ENCODE measurements around the gene ARGLU1. TPM values are rescaled to one million over a fixed set of nuclear protein-coding genes. Genes with fewer than 3 reads are reported as not detected.
"Not testable (repeated sequence)": the region's sequence is repeated elsewhere in the genome, so short reads cannot be mapped to it uniquely, and the experiment has no call there.

Gene ARGLU1
- polyA plus RNA-seq, 1 donor = 197 TPM

DNA sequence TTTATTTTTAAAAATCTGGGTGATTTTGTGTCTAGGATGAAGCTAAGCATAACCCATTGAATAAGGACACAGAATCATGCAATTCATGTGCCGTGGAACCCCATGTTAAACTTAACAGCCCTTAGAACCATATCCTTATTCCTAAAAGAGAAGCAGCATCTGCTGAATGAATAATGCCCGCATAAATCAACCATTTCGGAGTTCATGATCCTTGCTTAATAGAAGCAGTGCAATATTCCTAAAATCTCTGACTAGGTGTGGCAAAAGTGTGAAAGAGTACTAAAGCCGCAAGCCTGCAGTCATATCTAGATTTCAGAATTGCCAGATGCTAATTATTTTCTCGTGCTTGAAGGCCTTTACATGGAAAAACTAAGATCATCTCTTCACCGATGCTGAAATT, 33.6 kb upstream of the ARGLU1 start:
- H3K9me3 ChIP-seq (ENCODE audit: control insufficient read depth, low read depth, low read length) = no peaks in the 10 kb centered on the region
- H3K4me3 ChIP-seq (ENCODE audit: low read length) = no peak overlapping the region
- H3K27me3 ChIP-seq (ENCODE audit: control insufficient read depth, insufficient read depth, low read length) = no peaks in the 10 kb centered on the region
- H3K36me3 ChIP-seq (ENCODE audit: control insufficient read depth, insufficient read depth, low read length) = no peaks in the 10 kb centered on the region
- no CpG with 5 or more reads among the region's 6 CpGs for WGBS (ENCODE audit: insufficient coverage, low lambda C conversion rate)
- DNase-seq = no peak
- H3K27ac ChIP-seq (ENCODE audit: low read length) = no peak overlapping the region
- peaks cover 8% of the 10 kb centered on the region for H3K4me1 ChIP-seq (ENCODE audit: control insufficient read depth, insufficient read depth, low read length)

DNA sequence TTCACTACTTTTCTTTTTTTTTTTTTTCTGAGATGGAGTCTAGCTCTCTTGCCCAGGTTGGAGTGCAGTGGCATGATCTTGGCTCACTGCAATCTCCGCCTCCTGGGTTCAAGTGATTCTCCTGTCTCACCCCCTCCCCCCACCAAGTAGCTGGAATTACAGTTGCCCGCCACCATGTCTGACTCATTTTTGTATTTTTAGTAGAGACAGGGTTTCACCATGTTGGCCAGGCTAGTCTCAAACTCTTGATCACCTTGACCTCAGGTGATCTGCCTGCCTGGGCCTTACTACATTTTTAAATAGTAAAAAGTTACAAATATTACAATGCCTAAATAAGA, 32.8 kb upstream of the ARGLU1 start:
- not testable (repeated sequence) for H3K4me1 ChIP-seq (ENCODE audit: control insufficient read depth, insufficient read depth, low read length); H3K4me3 ChIP-seq (ENCODE audit: low read length); H3K27me3 ChIP-seq (ENCODE audit: control insufficient read depth, insufficient read depth, low read length); H3K9me3 ChIP-seq (ENCODE audit: control insufficient read depth, low read depth, low read length); H3K27ac ChIP-seq (ENCODE audit: low read length); DNase-seq; H3K36me3 ChIP-seq (ENCODE audit: control insufficient read depth, insufficient read depth, low read length)
- no CpG with 5 or more reads among the region's 2 CpGs for WGBS (ENCODE audit: insufficient coverage, low lambda C conversion rate)

DNA sequence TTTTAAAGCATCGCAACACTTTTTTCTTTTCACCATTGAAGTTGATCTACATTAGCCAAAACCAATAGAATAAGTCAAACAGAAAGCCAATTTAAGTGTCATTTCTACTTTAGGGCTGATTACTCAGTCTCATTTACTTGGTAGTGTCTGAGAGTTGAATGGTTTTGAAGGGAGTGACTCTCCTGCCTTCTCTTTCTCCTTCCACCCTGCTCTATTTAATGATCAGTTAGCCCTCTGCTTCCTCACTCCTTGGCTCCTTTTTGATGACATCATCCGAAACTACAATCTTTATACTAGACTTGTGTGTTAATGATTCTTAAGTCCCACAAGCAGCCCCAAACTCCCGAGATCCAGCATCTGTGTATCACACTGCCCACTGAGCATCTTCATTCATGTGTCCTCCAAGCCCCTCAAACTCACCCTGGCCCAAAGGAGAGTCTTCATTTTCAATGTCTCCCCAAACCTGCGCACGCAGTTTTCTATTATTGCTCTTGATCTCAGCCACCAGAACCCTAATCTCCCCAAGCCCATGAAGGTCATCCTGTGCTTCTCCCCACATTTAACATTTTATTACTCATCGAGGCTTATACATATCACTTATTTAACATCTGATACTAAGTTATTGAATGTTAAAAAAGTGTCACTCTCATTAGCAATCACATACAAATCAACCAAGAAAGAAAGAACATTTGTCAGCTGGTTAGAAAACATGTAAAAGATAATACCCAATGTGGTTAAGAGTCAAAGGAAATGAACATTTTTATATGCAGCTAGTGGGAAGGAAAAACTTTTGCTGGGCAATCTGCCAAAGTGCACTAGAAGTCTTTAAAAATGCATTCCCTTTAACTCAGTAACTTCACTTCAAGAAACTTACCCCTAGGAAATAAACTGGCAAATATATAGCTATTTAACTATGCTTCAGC, 32.2 kb upstream of the ARGLU1 start:
- no peak for DNase-seq
- Histone ChIP-seq H3K4me1 (ENCODE audit: control insufficient read depth, insufficient read depth, low read length) (peaks cover 8% of the 10 kb centered on the region), H3K27me3 (ENCODE audit: control insufficient read depth, insufficient read depth, low read length) (no peaks in the 10 kb centered on the region), H3K36me3 (ENCODE audit: control insufficient read depth, insufficient read depth, low read length) (no peaks in the 10 kb centered on the region), H3K27ac (ENCODE audit: low read length) (no peak overlapping the region), H3K4me3 (ENCODE audit: low read length) (no peak overlapping the region), H3K9me3 (ENCODE audit: control insufficient read depth, low read depth, low read length) (no peaks in the 10 kb centered on the region)
- WGBS (ENCODE audit: insufficient coverage, low lambda C conversion rate) = 42% methylated on average over 2 of the region's 6 CpGs

DNA sequence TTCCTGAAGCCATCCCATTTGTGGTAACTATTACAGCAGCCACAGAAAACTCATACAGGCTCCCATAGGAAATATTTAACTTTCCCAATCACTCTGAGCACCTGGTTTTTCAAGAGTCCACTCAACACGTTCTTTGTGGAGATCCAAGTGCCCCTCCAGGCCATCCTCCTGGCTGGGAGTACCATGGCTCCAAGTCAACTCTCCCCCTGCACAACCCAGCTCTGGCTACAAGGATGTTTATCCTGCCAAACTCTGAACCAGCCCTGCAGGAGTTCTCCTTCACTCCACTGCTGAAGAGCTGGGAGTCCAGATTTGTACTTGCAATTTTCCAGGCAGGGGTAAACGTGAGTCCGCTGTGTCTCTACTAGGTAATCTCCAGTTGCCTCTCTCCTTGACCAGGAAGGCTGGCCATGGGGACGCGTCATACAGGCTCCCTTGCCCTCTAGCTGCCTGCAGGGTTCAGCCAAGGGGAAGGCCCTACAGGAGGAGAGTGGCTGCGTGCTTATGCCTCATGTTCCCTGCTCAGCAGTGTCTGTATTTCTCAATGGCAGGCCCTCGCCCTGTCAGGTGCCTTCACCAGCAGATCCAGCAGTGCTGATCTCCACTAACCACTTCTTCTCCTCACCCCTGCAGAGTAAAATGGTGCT, 29.9 kb upstream of the ARGLU1 start:
- H3K4me1 ChIP-seq (ENCODE audit: control insufficient read depth, insufficient read depth, low read length) = no peaks in the 10 kb centered on the region
- no peaks in the 10 kb centered on the region for H3K9me3 ChIP-seq (ENCODE audit: control insufficient read depth, low read depth, low read length)
- no peak overlapping the region for H3K4me3 ChIP-seq (ENCODE audit: low read length)
- DNase-seq = no peak
- H3K27me3 ChIP-seq (ENCODE audit: control insufficient read depth, insufficient read depth, low read length) = no peaks in the 10 kb centered on the region
- H3K36me3 ChIP-seq (ENCODE audit: control insufficient read depth, insufficient read depth, low read length) = no peaks in the 10 kb centered on the region
- H3K27ac ChIP-seq (ENCODE audit: low read length) = no peak overlapping the region
- 100% methylated on average over 1 of the region's 7 CpGs for WGBS (ENCODE audit: insufficient coverage, low lambda C conversion rate)

DNA sequence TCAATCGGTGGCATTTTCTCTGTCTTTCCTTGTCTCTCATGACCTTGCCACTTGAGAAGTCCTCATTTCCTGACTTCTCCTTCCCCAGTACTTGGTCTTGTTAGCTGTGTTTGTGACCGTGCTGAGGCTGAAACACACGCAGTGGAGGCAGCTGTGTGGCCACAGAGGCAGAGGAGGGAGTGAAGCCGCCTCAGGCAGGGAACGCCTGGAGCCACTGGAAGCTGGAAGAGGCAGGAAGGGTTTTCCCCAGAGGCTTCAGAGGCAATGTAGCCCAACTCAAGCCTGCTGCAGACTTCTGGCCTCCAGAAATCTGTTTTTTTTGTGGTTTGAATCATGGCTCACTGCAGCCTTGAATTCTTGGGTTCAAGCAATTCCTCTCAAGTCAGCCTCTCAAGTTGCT, 29.2 kb upstream of the ARGLU1 start:
- Histone ChIP-seq H3K4me1 (ENCODE audit: control insufficient read depth, insufficient read depth, low read length) (no peaks in the 10 kb centered on the region), H3K9me3 (ENCODE audit: control insufficient read depth, low read depth, low read length) (no peaks in the 10 kb centered on the region), H3K27me3 (ENCODE audit: control insufficient read depth, insufficient read depth, low read length) (no peaks in the 10 kb centered on the region), H3K4me3 (ENCODE audit: low read length) (no peak overlapping the region), H3K27ac (ENCODE audit: low read length) (no peak overlapping the region), H3K36me3 (ENCODE audit: control insufficient read depth, insufficient read depth, low read length) (no peaks in the 10 kb centered on the region)
- DNase-seq = no peak
- no CpG with 5 or more reads among the region's 5 CpGs for WGBS (ENCODE audit: insufficient coverage, low lambda C conversion rate)

DNA sequence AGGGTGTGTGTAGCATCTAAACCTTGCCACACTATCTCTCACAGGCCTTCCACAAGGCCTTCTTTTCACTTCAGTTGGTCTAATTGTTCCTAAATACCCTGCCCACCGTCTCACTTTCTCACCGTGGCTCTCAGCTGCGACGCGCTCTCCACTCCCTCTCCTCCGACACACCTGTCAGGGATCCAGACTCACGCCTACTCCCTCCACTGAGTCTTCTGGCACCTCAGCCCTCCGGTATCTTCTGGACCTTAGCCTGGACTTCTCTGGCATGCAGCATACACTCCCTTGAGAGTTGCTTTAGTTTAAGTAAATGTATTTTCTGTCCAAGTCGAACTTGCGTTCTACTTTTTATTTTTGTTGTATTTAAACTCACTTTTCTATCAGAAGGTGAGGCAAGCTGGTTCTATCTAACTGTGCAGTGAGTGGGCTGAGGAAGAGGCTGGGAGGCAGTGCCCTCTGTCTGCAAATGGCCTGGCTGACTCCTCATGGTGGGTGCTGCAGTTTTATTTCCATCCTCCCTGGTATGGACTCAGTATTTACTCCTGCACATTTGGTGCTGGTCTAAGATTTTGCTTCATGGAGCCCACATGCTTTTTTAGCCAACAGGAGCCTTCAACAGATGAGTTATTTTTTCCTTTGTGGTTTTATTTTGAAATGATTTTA, 28.5 kb upstream of the ARGLU1 start:
- Histone ChIP-seq H3K4me3 (ENCODE audit: low read length) (no peak overlapping the region), H3K9me3 (ENCODE audit: control insufficient read depth, low read depth, low read length) (no peaks in the 10 kb centered on the region), H3K36me3 (ENCODE audit: control insufficient read depth, insufficient read depth, low read length) (no peaks in the 10 kb centered on the region), H3K27me3 (ENCODE audit: control insufficient read depth, insufficient read depth, low read length) (no peaks in the 10 kb centered on the region), H3K27ac (ENCODE audit: low read length) (no peak overlapping the region), H3K4me1 (ENCODE audit: control insufficient read depth, insufficient read depth, low read length) (peaks cover 7% of the 10 kb centered on the region)
- no peak for DNase-seq
- WGBS (ENCODE audit: insufficient coverage, low lambda C conversion rate) = 100% methylated on average over 2 of the region's 10 CpGs

DNA sequence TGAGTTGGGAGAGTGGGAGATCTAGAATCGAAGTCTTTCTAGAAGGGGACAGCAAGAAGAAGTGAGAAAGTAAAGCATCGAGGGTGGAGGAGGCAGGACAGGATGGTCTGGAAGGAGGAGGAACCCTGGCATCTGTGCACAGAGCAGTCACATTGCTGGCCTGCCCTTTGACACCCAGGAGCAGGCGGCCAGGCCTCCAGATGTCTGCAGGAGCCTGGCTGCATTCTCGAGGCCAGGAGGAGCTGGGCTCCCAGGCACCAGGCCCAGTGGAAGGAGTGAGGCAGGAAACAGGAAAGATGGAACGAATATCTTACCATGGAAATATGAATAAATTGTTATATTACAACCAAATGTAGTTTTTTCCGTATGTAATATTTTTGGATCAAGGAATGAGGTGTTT, 27.7 kb upstream of the ARGLU1 start:
- no peak for DNase-seq
- Histone ChIP-seq H3K4me1 (ENCODE audit: control insufficient read depth, insufficient read depth, low read length) (peaks cover 8% of the 10 kb centered on the region), H3K36me3 (ENCODE audit: control insufficient read depth, insufficient read depth, low read length) (no peaks in the 10 kb centered on the region), H3K4me3 (ENCODE audit: low read length) (no peak overlapping the region), H3K27ac (ENCODE audit: low read length) (no peak overlapping the region), H3K9me3 (ENCODE audit: control insufficient read depth, low read depth, low read length) (no peaks in the 10 kb centered on the region), H3K27me3 (ENCODE audit: control insufficient read depth, insufficient read depth, low read length) (no peaks in the 10 kb centered on the region)
- 100% methylated on average over 1 of the region's 6 CpGs for WGBS (ENCODE audit: insufficient coverage, low lambda C conversion rate)

DNA sequence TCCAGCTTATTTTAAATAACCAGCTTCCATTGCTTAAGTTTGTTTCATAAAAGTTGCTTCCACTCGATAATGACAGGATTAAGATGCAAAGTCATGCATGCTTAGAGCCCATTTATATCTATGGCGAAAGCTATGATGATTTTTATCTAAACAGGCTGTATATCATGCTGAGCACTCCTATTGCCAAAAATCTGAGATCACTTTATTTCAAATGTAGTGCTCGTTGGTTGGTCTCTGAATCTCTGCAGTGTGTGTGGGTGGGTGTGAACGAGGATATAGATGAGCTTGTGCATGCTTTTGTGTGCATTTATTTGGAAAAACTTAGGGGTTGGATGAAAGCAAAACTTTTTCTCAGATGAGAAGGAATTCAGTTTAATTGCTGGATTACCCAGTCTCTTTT, 27.0 kb upstream of the ARGLU1 start:
- no peak for DNase-seq
- Histone ChIP-seq H3K9me3 (ENCODE audit: control insufficient read depth, low read depth, low read length) (no peaks in the 10 kb centered on the region), H3K27me3 (ENCODE audit: control insufficient read depth, insufficient read depth, low read length) (no peaks in the 10 kb centered on the region), H3K4me3 (ENCODE audit: low read length) (no peak overlapping the region), H3K4me1 (ENCODE audit: control insufficient read depth, insufficient read depth, low read length) (peaks cover 8% of the 10 kb centered on the region), H3K27ac (ENCODE audit: low read length) (no peak overlapping the region), H3K36me3 (ENCODE audit: control insufficient read depth, insufficient read depth, low read length) (no peaks in the 10 kb centered on the region)
- WGBS (ENCODE audit: insufficient coverage, low lambda C conversion rate) = 95% methylated on average over 3 of the region's 4 CpGs

DNA sequence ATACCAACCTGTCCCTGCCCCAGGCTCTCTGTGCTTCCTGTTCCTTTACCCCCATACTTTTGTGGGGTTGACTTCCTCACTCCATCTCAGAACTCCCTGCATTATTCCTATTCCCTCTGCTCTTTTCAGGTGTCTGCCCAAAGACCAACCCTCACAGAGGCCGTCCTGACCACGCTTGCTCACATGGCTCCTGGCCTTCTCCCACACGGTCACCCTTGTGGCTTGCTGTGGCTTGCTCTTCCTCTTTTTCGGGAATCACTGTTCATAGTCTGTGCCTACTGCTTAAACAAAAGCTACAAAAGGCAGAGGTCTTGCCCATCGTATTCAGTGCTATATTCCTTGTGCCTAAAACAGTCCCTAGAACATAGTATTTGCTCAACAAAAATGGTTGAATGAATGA, 25.2 kb upstream of the ARGLU1 start:
- DNase-seq = no peak
- no peaks in the 10 kb centered on the region for H3K36me3 ChIP-seq (ENCODE audit: control insufficient read depth, insufficient read depth, low read length)

DNA sequence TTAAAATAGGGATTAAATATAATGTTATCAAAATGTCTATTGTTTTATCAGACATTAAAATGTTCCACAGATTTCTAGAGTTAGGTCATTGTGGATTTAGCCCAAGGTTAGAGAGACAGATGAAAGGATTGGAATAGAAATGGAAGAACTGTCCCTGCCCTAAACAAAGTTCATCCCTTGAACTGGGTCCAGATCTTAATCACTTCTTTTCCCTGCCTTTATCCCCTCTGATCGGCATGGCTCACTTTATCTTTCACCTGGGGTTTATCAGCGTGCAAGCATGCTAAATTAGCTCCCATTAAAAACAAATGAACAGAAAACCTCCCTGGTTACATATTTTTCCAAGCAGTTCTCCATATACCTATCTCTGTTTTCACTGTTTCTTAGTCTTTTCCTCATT, 23.4 kb upstream of the ARGLU1 start:
- H3K27ac ChIP-seq (ENCODE audit: low read length) = no peak overlapping the region
- no peaks in the 10 kb centered on the region for H3K27me3 ChIP-seq (ENCODE audit: control insufficient read depth, insufficient read depth, low read length)
- H3K4me1 ChIP-seq (ENCODE audit: control insufficient read depth, insufficient read depth, low read length) = peaks cover 8% of the 10 kb centered on the region
- no peak overlapping the region for H3K4me3 ChIP-seq (ENCODE audit: low read length)
- peaks cover 1% of the 10 kb centered on the region for H3K9me3 ChIP-seq (ENCODE audit: control insufficient read depth, low read depth, low read length)
- DNase-seq = no peak
- 17% methylated on average over 2 of the region's 2 CpGs for WGBS (ENCODE audit: insufficient coverage, low lambda C conversion rate)
- H3K36me3 ChIP-seq (ENCODE audit: control insufficient read depth, insufficient read depth, low read length) = no peaks in the 10 kb centered on the region

More for the DNA sequence above, 25.2 kb upstream of the ARGLU1 start:
- peaks cover 8% of the 10 kb centered on the region for H3K4me1 ChIP-seq (ENCODE audit: control insufficient read depth, insufficient read depth, low read length)
- WGBS (ENCODE audit: insufficient coverage, low lambda C conversion rate) = 100% methylated on average over 2 of the region's 5 CpGs
- H3K4me3 ChIP-seq (ENCODE audit: low read length) = no peak overlapping the region
- H3K27me3 ChIP-seq (ENCODE audit: control insufficient read depth, insufficient read depth, low read length) = no peaks in the 10 kb centered on the region
- no peak overlapping the region for H3K27ac ChIP-seq (ENCODE audit: low read length)
- no peaks in the 10 kb centered on the region for H3K9me3 ChIP-seq (ENCODE audit: control insufficient read depth, low read depth, low read length)

Data from large intestine (tissue), 3 donors.